ENCODE measurements around the gene TCF7L1. TPM values are rescaled to one million over a fixed set of nuclear protein-coding genes. Genes with fewer than 3 reads are reported as not detected.

The TCF7L1 gene
- total RNA-seq, 1 experiment from 2014 or later: 1.1 TPM

- Mint-ChIP-seq H3K9me3 (ENCODE audit: unreplicated experiment) (no peaks in the 10 kb centered on the region), H3K27me3 (ENCODE audit: insufficient read depth, unreplicated experiment) (no peaks in the 10 kb centered on the region), H3K27ac (ENCODE audit: low read depth, unreplicated experiment) (no peak overlapping the region), H3K4me3 (ENCODE audit: unreplicated experiment) (no peak overlapping the region), H3K4me1 (ENCODE audit: insufficient read depth, unreplicated experiment) (no peaks in the 10 kb centered on the region), H3K36me3 (ENCODE audit: insufficient read depth, unreplicated experiment) (no peaks in the 10 kb centered on the region)
- TF ChIP-seq, protein P1, sequence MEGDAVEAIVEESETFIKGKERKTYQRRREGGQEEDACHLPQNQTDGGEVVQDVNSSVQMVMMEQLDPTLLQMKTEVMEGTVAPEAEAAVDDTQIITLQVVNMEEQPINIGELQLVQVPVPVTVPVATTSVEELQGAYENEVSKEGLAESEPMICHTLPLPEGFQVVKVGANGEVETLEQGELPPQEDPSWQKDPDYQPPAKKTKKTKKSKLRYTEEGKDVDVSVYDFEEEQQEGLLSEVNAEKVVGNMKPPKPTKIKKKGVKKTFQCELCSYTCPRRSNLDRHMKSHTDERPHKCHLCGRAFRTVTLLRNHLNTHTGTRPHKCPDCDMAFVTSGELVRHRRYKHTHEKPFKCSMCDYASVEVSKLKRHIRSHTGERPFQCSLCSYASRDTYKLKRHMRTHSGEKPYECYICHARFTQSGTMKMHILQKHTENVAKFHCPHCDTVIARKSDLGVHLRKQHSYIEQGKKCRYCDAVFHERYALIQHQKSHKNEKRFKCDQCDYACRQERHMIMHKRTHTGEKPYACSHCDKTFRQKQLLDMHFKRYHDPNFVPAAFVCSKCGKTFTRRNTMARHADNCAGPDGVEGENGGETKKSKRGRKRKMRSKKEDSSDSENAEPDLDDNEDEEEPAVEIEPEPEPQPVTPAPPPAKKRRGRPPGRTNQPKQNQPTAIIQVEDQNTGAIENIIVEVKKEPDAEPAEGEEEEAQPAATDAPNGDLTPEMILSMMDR (IDR thresholded peaks at IDR 0.05; ENCODE audit: unreplicated experiment): no peak
- ChIA-PET POLR2A (no interaction called here), CTCF (interaction anchor here (0.6 to 1.6 kb wide), 6 partner anchors 18 to 119 kb away, joined by 3 to 5 read pairs (median 4); no protein-coding TSS in a partner anchor)
- intact Hi-C loops (cut with micrococcal nuclease): no loop called here
- no TSS peak for BruUV-seq (replicated peaks)
- no peak for DNase-seq (ENCODE audit: unreplicated experiment)
Observed at GRCh38 chr2:85185431-85185940, 52.3 kb downstream of the TCF7L1 start.

DNA sequence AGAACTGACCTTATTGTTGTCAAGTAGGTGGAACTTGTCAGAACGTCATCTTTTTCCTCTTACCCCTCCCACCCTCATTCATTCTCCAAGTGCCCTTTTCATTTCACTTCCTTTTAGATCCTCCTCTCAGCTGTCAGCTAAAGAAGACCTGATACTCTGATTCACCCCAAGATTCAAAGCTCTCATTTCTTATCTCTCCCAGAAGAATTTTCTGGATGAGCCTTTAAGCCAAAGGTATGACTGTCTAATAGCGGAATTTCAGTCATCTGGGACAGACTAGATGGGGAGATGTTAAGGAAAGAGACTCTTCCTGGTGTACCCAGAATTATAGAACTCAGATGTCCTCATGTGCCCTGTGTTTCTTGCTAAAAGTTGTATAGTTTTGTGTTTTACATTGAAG is 53.9 kb downstream of the TCF7L1 start:
- BruUV-seq (replicated peaks): no TSS peak
- TF ChIP-seq, protein P1 (IDR thresholded peaks at IDR 0.05; ENCODE audit: unreplicated experiment): no peak
- no peak for DNase-seq (ENCODE audit: unreplicated experiment)
- POLR2A ChIA-PET: no interaction called here
- Mint-ChIP-seq H3K27me3 (ENCODE audit: insufficient read depth, unreplicated experiment) (no peaks in the 10 kb centered on the region), H3K4me1 (ENCODE audit: insufficient read depth, unreplicated experiment) (no peaks in the 10 kb centered on the region), H3K4me3 (ENCODE audit: unreplicated experiment) (no peak overlapping the region), H3K36me3 (ENCODE audit: insufficient read depth, unreplicated experiment) (no peaks in the 10 kb centered on the region), H3K27ac (ENCODE audit: low read depth, unreplicated experiment) (no peak overlapping the region), H3K9me3 (ENCODE audit: unreplicated experiment) (no peaks in the 10 kb centered on the region)
- intact Hi-C loops (cut with micrococcal nuclease): no loop called here
- CTCF ChIA-PET: interaction anchor here (1.1 kb wide), 1 partner anchor 79 kb away, joined by 3 read pairs; no protein-coding TSS in a partner anchor

- no peak overlapping the region for H3K27ac Mint-ChIP-seq (ENCODE audit: low read depth, unreplicated experiment)
- no peaks in the 10 kb centered on the region for H3K4me1 Mint-ChIP-seq (ENCODE audit: insufficient read depth, unreplicated experiment)
- H3K36me3 Mint-ChIP-seq (ENCODE audit: insufficient read depth, unreplicated experiment): no peaks in the 10 kb centered on the region
- H3K4me3 Mint-ChIP-seq (ENCODE audit: unreplicated experiment): no peak overlapping the region
- CTCF ChIA-PET: interaction anchor here (0.9 to 1.1 kb wide), 2 partner anchors 9 to 78 kb away, joined by 3 read pairs; no protein-coding TSS in a partner anchor
- POLR2A ChIA-PET: no interaction called here
- H3K9me3 Mint-ChIP-seq (ENCODE audit: unreplicated experiment): peaks cover 4% of the 10 kb centered on the region
- TF ChIP-seq, protein P1 (IDR thresholded peaks at IDR 0.05; ENCODE audit: unreplicated experiment): no peak
- BruUV-seq (replicated peaks): no TSS peak
- no peaks in the 10 kb centered on the region for H3K27me3 Mint-ChIP-seq (ENCODE audit: insufficient read depth, unreplicated experiment)
- DNase-seq (ENCODE audit: unreplicated experiment): no peak
- intact Hi-C loops (cut with micrococcal nuclease): no loop called here
Observed at GRCh38 chr2:85188852-85189251, 55.7 kb downstream of the TCF7L1 start.

DNA sequence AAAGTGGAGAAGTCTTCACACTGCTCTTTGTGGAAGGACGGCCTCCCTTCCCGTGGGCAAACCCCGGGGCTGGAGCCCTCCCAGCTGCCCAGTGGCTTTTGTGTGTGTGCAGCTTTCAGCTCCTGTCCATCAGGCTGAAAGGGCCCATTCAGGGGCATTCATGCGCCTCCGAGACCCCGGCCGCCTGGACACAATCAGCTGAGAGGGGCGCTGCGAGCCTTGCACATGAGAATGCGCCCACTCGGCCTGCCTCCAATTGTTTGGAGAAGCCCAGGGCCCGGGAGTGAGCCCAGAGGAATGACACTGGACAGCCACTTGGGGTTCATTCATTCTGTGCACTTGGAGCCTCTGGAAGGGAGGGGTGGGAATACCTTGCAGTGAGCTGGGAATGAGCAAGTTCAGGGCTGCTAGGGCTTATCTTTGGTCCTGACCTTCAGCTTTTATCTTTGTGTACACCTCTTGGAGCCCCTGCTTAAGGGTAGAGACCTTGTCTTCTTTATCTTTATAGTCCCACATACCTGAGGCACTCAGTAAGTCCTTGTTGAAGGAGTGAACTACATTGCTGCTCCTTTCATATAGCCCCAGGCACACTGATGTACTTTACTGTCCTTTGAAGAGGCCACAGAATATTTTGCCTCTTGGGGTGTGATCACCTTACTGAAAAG is 56.5 kb downstream of the TCF7L1 start:
- no peak for DNase-seq (ENCODE audit: unreplicated experiment)
- Mint-ChIP-seq H3K27me3 (ENCODE audit: insufficient read depth, unreplicated experiment) (no peaks in the 10 kb centered on the region), H3K36me3 (ENCODE audit: insufficient read depth, unreplicated experiment) (no peaks in the 10 kb centered on the region), H3K9me3 (ENCODE audit: unreplicated experiment) (peaks cover 5% of the 10 kb centered on the region), H3K4me1 (ENCODE audit: insufficient read depth, unreplicated experiment) (no peaks in the 10 kb centered on the region), H3K27ac (ENCODE audit: low read depth, unreplicated experiment) (no peak overlapping the region), H3K4me3 (ENCODE audit: unreplicated experiment) (no peak overlapping the region)
- ChIA-PET CTCF (no interaction called here), POLR2A (no interaction called here)
- BruUV-seq (replicated peaks): no TSS peak
- TF ChIP-seq, protein P1 (IDR thresholded peaks at IDR 0.05; ENCODE audit: unreplicated experiment): no peak
- intact Hi-C loops (cut with micrococcal nuclease): no loop called here
